ENCODE data around the gene ANG. TPM values are rescaled to one million over a fixed set of nuclear protein-coding genes. Genes with fewer than 3 reads are reported as not detected.
A peak's percentile ranks its signal among the peaks of the same experiment; 100 is the strongest.

The ANG gene
- total RNA-seq, 1 donor from 2014 or later, result 4.8 TPM

GRCh38 chr14:20682435-20683124 lies 6.0 kb upstream of the ANG start:
- peak; percentile 70 for DNase-seq (ENCODE audit: low read depth)
- TF ChIP-seq CTCF (conservative IDR thresholded peaks at IDR 0.05; ENCODE audit: low read depth, low read length), result no peak
- H3K4me3 ChIP-seq (ENCODE audit: low read depth, low read length), result peak overlapping the region; percentile 87

DNA sequence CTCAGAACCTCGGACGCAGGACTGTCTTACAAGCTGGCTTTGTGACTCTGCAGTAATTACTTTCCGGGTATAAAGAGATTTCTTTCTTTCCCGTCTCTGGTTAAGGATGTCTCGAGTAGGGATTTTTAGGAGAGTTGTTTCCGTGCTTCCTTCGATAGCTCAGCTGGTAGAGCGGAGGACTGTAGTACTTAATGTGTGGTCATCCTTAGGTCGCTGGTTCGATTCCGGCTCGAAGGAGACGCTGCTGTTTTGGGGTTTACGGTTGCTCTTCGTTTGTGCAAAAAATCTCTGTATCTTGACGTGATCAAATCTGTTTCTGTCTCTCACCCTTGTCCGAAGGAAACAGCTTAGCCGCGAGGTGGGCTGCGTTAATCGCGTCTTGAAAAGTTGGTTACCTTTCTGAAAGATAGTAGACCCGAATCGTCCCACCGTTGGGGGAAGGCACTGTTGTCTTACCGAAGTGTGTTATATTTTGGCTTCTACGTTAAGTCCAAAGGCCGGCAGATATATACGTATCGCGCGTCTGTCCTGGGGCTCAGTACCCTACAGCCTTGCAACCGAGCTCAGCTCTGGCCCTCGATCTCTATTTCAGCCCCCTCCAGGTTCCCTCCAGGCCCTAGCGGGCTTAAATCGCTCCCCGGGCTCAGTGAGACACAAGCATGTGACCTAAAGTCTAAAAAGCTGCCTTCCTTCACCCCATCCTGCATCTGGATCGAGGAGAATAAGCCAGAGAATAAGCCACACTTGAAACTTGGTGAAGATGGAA lies 5.3 kb upstream of the ANG start:
- TF ChIP-seq CTCF (conservative IDR thresholded peaks at IDR 0.05; ENCODE audit: low read depth, low read length), result no peak
- peak; percentile 76 for DNase-seq (ENCODE audit: low read depth)
- peak overlapping the region; percentile 87 for H3K4me3 ChIP-seq (ENCODE audit: low read depth, low read length)

GRCh38 chr14:20683891-20684661 lies 4.5 kb upstream of the ANG start, which contains the start of gene RNASE4:
Gene RNASE4 (plus strand): TSS chr14:20684560. CDS start chr14:20699372, 14,812 bp downstream.
- DNase-seq (ENCODE audit: low read depth), result peak; percentile 54
- no peak for TF ChIP-seq CTCF (conservative IDR thresholded peaks at IDR 0.05; ENCODE audit: low read depth, low read length)

DNA sequence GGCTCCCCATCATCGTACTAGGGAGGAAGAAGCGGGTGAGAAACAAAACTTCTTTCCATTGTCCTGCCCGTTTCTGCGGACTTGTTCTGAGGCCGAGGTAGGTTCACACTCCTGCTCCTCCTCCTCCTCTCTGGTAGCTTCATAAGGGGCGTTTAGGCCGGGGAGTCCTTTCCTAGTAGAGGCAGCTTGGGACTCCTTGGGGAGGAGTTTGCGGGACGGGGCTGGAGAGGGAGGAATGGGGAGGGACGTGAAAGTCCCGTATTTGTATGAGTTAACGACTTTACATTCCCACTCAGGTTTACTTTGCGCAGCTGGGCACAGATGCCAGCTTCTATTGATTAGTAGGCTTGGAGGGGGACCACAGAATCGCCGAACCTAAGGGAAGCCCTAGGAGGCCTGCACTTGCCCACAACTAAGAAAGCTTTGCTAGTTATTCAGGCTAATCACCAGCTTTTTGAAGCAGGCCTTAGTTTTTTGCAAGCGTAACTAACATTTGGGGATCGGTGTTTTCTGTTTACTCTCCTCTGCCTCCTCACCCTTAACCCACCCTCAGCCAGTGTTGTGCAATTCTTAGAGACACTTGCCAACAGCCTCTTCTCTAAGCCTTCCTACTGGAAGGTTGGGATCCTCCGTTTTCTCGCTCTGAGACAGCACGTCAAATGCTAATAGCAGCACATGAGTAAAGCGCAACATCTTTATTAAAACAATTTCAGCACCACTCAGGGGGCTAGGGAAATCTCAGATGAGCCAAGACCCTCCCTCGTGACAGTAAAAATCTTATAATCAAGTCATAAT lies 3.7 kb upstream of the ANG start:
- TF ChIP-seq CTCF (conservative IDR thresholded peaks at IDR 0.05; ENCODE audit: low read depth, low read length), result no peak
- H3K4me3 ChIP-seq (ENCODE audit: low read depth, low read length), result peak overlapping the region; percentile 87
- no peak for DNase-seq (ENCODE audit: low read depth)

More at GRCh38 chr14:20683891-20684661, 4.5 kb upstream of the ANG start, which contains the start of gene RNASE4:
- H3K4me3 ChIP-seq (ENCODE audit: low read depth, low read length), result peak within 1 kb of the TSS; percentile 87

DNA sequence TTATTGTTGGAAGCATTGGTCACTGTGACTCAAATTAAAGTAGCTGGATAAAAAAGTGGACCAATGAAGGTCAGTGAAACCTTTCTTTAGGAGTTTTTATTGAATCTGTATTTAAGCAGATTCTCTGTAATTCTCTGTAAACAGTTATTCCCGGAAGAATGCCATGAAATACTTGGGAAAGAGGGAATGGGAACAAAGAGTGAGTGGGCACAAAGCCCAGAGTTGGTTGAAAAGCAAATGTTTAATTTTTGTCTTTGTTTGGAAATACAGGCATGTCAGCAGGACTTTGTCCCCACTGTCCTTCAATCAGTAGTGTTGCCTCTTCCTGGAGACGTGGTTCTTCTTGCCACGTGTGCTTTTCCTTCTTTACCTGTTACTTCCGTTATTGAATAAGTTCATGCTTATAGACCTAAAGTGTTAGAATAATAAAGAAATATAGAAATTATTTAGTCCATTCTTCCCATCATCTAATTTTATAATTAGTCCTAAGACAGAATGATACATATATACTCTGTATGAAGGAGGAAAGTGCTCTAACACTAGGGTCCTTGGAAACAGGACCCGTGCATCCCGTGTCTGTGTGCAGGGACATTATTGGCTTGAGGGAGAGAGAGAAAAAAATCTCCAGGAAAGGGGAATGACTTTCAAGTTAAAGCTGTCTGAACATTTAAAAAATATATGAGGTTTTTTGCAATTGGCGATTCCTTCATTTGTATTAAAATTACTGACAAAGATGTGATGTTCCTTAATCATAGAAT lies 2.0 kb upstream of the ANG start:
- H3K4me3 ChIP-seq (ENCODE audit: low read depth, low read length), result no peak overlapping the region
- no peak for DNase-seq (ENCODE audit: low read depth)
- no peak for TF ChIP-seq CTCF (conservative IDR thresholded peaks at IDR 0.05; ENCODE audit: low read depth, low read length)

All from epithelial cell of proximal tubule (primary cell).